Stimulated activated CD4-positive, alpha-beta T cell treated with anti-CD3 and anti-CD28 coated beads, Interleukin-2, amount 100 ng/mL, for 48 hours (primary cell): ENCODE data around the gene NOX1.
A peak's percentile ranks its signal among the peaks of the same experiment; 100 is the strongest.
"Not testable (repeated sequence)": the region's sequence is repeated elsewhere in the genome, so short reads cannot be mapped to it uniquely, and the experiment has no call there.

ENCODE experiments used
- DNase-seq, 2 donors: peaks; one replicate each; pipeline ENCODE4 v3.0.0-alpha.2; 2020

NOX1 gene

GRCh38 chrX:100819534-100819836 lies 54.7 kb downstream of the NOX1 start:
- DNase-seq = peak in 1 of 2 donors; percentile 8

GRCh38 chrX:100817340-100817739 lies 56.8 kb downstream of the NOX1 start:
- DNase-seq = no peak

GRCh38 chrX:100812216-100813158 lies 61.7 kb downstream of the NOX1 start:
- no peak for DNase-seq

GRCh38 chrX:100808265-100808664 lies 65.9 kb downstream of the NOX1 start:
- DNase-seq = not testable (repeated sequence)

- no peak for DNase-seq
Measured at GRCh38 chrX:100804780-100805179, 69.4 kb downstream of the NOX1 start.

GRCh38 chrX:100802843-100803242 lies 71.3 kb downstream of the NOX1 start:
- DNase-seq = no peak

GRCh38 chrX:100798484-100799214 lies 75.5 kb downstream of the NOX1 start:
- DNase-seq = no peak

GRCh38 chrX:100797359-100797758 lies 76.8 kb downstream of the NOX1 start:
- DNase-seq = no peak

GRCh38 chrX:100796371-100796770 lies 77.8 kb downstream of the NOX1 start:
- not testable (repeated sequence) for DNase-seq
